T-helper 9 cell (primary cell): ENCODE data around the gene MARK2.

ENCODE experiments used
- DNase-seq: peaks from one replicate; pipeline ENCODE4 v3.0.0-alpha.2; 2020

Gene MARK2

GRCh38 chr11:63911440-63911839 is 72.5 kb downstream of the MARK2 start:
- DNase-seq, result no peak

GRCh38 chr11:63911876-63912275 is 73.0 kb downstream of the MARK2 start:
- no peak for DNase-seq

- no peak for DNase-seq
Measured at GRCh38 chr11:63912678-63913077, 73.8 kb downstream of the MARK2 start.

- DNase-seq, result no peak
Measured at GRCh38 chr11:63913866-63914830, 75.2 kb downstream of the MARK2 start.

GRCh38 chr11:63914896-63915691 is 76.2 kb downstream of the MARK2 start:
- DNase-seq, result no peak

- DNase-seq, result peak; percentile 17
Measured at GRCh38 chr11:63915961-63916836, 77.3 kb downstream of the MARK2 start.

GRCh38 chr11:63916837-63917691 is 78.2 kb downstream of the MARK2 start, which contains the start of gene RCOR2:
Gene RCOR2 (minus strand): TSS chr11:63917164. CDS start chr11:63916456, 708 bp downstream.
- peak; percentile 41 for DNase-seq

- DNase-seq, result peak; percentile 24
Measured at GRCh38 chr11:63917692-63918506, 79.0 kb downstream of the MARK2 start.

GRCh38 chr11:63918507-63919191 is 79.7 kb downstream of the MARK2 start:
- no peak for DNase-seq

- DNase-seq, result no peak
Measured at GRCh38 chr11:63919267-63920125, 80.6 kb downstream of the MARK2 start.

- DNase-seq, result no peak
Measured at GRCh38 chr11:63920126-63920938, 81.4 kb downstream of the MARK2 start.

GRCh38 chr11:63920939-63921417 is 82.1 kb downstream of the MARK2 start:
- no peak for DNase-seq

GRCh38 chr11:63922673-63923192 is 83.8 kb downstream of the MARK2 start:
- DNase-seq, result no peak

- no peak for DNase-seq
Measured at GRCh38 chr11:63923319-63923718, 84.4 kb downstream of the MARK2 start.

GRCh38 chr11:63929616-63930015 is 90.7 kb downstream of the MARK2 start:
- no peak for DNase-seq

GRCh38 chr11:63931045-63931444 is 92.1 kb downstream of the MARK2 start:
- no peak for DNase-seq

- no peak for DNase-seq
Measured at GRCh38 chr11:63931876-63932275, 93.0 kb downstream of the MARK2 start.

GRCh38 chr11:63933459-63933858 is 94.5 kb downstream of the MARK2 start:
- no peak for DNase-seq
